ENCODE results near the gene PRM2.
A peak's percentile ranks its signal among the peaks of the same experiment; 100 is the strongest.

Gene PRM2

DNA sequence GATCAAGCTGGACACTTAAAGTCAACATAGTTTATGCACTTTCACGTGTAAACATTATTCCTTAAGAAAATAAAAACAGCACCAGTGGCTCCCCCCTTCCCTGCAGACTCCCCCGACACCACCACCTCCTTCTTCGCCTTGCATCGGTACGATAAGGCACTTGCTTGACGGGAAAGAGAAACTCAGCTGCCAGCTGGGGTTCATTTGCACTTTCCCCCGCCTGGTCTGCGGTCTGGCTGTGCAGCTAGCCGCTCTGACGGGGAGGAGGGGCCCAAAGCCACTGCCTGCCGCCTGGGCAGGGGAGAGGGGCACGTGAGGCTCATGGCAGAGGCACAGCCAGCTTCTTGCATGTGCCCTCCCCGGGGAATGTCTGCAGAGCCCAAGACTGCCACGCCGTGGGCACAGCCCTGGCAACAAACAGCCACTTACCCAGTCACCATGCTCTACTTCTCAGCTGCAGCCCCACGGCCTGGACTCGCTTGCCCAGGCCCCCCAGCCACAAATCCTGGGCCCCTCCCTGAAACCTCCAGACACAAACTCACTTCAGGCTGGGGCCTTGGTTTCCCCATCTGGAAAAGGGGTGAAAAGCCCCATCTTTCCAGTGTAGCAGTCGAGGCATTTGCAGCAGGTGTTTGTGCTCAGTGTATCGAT is 21.3 kb upstream of the PRM2 start:
- DNase-seq (ENCODE audit: low read depth in 1 of 2, low spot score in 1 of 2), result peak in 1 of 2 experiments; percentile 96
- Histone ChIP-seq H3K4me3 (replicated peaks; ENCODE audit: insufficient read depth, low read length) (no peak overlapping the region), H3K27me3 (ENCODE audit: insufficient read depth, poor library complexity, severe bottlenecking) (no peaks in the 10 kb centered on the region), H3K27ac (replicated peaks) (peak overlapping the region; percentile 79)
- TF ChIP-seq, protein P1, sequence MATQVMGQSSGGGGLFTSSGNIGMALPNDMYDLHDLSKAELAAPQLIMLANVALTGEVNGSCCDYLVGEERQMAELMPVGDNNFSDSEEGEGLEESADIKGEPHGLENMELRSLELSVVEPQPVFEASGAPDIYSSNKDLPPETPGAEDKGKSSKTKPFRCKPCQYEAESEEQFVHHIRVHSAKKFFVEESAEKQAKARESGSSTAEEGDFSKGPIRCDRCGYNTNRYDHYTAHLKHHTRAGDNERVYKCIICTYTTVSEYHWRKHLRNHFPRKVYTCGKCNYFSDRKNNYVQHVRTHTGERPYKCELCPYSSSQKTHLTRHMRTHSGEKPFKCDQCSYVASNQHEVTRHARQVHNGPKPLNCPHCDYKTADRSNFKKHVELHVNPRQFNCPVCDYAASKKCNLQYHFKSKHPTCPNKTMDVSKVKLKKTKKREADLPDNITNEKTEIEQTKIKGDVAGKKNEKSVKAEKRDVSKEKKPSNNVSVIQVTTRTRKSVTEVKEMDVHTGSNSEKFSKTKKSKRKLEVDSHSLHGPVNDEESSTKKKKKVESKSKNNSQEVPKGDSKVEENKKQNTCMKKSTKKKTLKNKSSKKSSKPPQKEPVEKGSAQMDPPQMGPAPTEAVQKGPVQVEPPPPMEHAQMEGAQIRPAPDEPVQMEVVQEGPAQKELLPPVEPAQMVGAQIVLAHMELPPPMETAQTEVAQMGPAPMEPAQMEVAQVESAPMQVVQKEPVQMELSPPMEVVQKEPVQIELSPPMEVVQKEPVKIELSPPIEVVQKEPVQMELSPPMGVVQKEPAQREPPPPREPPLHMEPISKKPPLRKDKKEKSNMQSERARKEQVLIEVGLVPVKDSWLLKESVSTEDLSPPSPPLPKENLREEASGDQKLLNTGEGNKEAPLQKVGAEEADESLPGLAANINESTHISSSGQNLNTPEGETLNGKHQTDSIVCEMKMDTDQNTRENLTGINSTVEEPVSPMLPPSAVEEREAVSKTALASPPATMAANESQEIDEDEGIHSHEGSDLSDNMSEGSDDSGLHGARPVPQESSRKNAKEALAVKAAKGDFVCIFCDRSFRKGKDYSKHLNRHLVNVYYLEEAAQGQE (IDR thresholded peaks at IDR 0.05; ENCODE audit: insufficient replicate concordance, low read depth), result peak; percentile 24
- 0 out of 2 replicates have a peak, but pooled peaks have one; percentile 10 for TF ChIP-seq GABPA (IDR thresholded peaks at IDR 0.05; ENCODE audit: low read depth)
- TF ChIP-seq, protein P2, sequence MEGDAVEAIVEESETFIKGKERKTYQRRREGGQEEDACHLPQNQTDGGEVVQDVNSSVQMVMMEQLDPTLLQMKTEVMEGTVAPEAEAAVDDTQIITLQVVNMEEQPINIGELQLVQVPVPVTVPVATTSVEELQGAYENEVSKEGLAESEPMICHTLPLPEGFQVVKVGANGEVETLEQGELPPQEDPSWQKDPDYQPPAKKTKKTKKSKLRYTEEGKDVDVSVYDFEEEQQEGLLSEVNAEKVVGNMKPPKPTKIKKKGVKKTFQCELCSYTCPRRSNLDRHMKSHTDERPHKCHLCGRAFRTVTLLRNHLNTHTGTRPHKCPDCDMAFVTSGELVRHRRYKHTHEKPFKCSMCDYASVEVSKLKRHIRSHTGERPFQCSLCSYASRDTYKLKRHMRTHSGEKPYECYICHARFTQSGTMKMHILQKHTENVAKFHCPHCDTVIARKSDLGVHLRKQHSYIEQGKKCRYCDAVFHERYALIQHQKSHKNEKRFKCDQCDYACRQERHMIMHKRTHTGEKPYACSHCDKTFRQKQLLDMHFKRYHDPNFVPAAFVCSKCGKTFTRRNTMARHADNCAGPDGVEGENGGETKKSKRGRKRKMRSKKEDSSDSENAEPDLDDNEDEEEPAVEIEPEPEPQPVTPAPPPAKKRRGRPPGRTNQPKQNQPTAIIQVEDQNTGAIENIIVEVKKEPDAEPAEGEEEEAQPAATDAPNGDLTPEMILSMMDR (IDR thresholded peaks at IDR 0.05; ENCODE audit: insufficient read depth, low read length), result no peak
- peak; percentile 96 for TF ChIP-seq POLR2AphosphoS5 (IDR thresholded peaks at IDR 0.05; ENCODE audit: low read depth)
- no peak for TF ChIP-seq SPI1 (IDR thresholded peaks at IDR 0.05; ENCODE audit: borderline replicate concordance, low read depth)

DNA sequence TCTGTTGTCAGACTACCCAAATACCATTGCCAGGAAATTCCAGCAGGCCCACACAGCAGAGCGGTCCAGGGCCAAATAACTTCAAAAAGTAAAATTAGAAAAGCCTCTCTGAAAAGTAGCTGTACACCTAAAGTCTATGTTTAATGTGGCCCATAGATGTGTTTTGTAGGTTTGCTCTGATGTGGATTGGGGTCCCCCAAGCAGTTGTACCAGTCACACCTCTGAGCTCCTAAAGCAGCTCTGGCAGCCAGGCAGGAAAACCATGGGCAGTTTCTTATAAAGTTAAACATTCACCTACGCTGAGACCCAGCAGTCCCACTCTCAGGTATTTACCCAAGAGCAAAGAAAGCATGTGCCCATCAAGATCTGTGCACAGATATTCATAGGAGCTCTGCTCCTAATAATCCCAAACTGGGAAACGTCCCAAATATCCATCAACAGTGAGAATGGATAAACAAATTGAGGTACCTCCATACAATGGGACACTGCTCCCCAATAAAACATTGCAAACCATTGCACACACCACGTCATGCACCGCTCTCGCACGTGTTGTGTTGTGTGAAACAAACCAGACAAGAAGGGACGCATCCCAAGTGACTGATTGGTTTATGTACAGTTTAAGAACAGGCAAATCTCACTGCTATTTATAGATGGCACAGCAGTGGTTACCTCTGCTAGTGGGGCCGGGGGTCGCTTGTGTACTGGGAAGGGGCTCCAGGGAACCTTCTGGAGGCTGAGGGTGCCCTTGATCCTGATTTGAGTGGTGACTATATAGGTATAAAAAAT is 20.6 kb upstream of the PRM2 start:
- H3K27ac ChIP-seq (replicated peaks), result peak overlapping the region; percentile 79; the same call in 1 of the 2 replicates
- TF ChIP-seq POLR2AphosphoS5 (IDR thresholded peaks at IDR 0.05; ENCODE audit: low read depth) (no peak), GABPA (IDR thresholded peaks at IDR 0.05; ENCODE audit: low read depth) (no peak), SPI1 (IDR thresholded peaks at IDR 0.05; ENCODE audit: borderline replicate concordance, low read depth) (no peak)
- TF ChIP-seq, protein P2 (IDR thresholded peaks at IDR 0.05; ENCODE audit: insufficient read depth, low read length), result no peak
- TF ChIP-seq, protein P1 (IDR thresholded peaks at IDR 0.05; ENCODE audit: insufficient replicate concordance, low read depth), result no peak
- H3K27me3 ChIP-seq (ENCODE audit: insufficient read depth, poor library complexity, severe bottlenecking), result no peaks in the 10 kb centered on the region
- no peak for DNase-seq (ENCODE audit: low read depth in 1 of 2, low spot score in 1 of 2)
- no peak overlapping the region for H3K4me3 ChIP-seq (replicated peaks; ENCODE audit: insufficient read depth, low read length)

DNA sequence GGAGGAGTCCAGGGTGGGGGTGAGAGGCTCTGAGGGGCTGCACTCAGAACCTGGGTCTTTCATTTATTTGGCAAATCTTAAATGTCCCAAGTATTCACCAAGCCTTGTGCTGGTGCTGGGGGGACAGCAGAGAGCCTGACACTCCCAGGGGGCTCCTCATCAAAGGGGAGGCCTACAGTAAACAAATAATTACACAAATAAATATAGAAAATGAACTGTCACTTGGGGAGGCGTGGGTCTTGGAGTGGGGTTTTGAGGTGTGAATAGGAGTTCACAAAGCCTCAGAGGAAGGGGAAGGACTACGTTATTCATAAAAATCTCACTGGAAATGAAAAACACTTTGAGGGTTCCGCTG is 20.0 kb upstream of the PRM2 start:
- Histone ChIP-seq H3K27me3 (ENCODE audit: insufficient read depth, poor library complexity, severe bottlenecking) (no peaks in the 10 kb centered on the region), H3K27ac (replicated peaks) (no peak overlapping the region), H3K4me3 (replicated peaks; ENCODE audit: insufficient read depth, low read length) (no peak overlapping the region)
- no peak for DNase-seq (ENCODE audit: low read depth in 1 of 2, low spot score in 1 of 2)
- TF ChIP-seq, protein P1 (IDR thresholded peaks at IDR 0.05; ENCODE audit: insufficient replicate concordance, low read depth), result no peak
- TF ChIP-seq, protein P2 (IDR thresholded peaks at IDR 0.05; ENCODE audit: insufficient read depth, low read length), result no peak
- TF ChIP-seq SPI1 (IDR thresholded peaks at IDR 0.05; ENCODE audit: borderline replicate concordance, low read depth) (no peak), POLR2AphosphoS5 (IDR thresholded peaks at IDR 0.05; ENCODE audit: low read depth) (no peak), GABPA (IDR thresholded peaks at IDR 0.05; ENCODE audit: low read depth) (no peak)

Measured in HL-60 (cell line).